ENCODE results near the gene SMIM13.

The SMIM13 gene

DNA sequence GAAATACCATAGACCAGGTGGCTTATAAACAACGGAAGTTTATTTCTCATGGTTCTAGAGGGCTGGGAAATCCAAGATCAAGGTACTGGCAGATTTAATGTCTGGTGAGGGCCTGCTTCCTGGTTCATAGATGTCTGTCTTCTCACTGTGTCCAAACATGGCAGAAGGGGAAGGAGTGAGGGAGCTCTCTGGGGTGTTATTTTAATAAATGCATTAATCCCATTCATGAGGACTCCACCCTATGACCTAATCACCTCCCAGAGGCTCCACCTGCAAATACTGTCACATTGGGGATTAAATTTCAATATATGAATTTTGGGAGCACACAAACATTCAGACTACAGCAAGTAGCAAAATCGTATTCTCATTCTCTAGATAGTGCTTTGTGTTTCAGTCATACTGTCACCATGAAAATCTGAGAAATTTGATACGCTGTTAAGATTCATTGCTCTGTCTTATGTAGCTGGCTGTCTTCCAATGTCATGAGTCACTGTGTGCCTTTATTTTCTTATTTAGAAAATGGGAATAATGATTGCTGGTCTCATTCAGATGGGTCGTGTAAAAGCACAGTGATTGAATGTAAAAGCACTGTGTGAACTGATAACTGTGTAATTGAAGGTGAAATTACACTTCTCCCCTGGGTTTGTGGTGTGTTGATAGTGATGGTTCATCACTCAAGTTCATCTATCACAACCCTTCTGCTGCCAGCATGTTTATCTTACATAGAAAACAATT lies 26.8 kb downstream of the SMIM13 start:
- Histone ChIP-seq H3K4me3 (ENCODE audit: low read length) (no peak overlapping the region), H3K4me1 (ENCODE audit: control insufficient read depth, low read length) (no peaks in the 10 kb centered on the region; the same call in 1 of the 2 replicates), H3K4me2 (ENCODE audit: low read length) (no peak overlapping the region), H3K27me3 (ENCODE audit: control insufficient read depth, low read length) (no peaks in the 10 kb centered on the region), H3K27ac (ENCODE audit: low read depth, low read length) (no peak overlapping the region), H4K20me1 (ENCODE audit: control insufficient read depth, insufficient read depth, low read depth, low read length) (no peaks in the 10 kb centered on the region), H3K36me3 (ENCODE audit: control insufficient read depth, low read length) (0 out of 2 replicates have a peak, but pooled peaks cover 2% of the 10 kb centered on the region), H3K79me2 (ENCODE audit: control insufficient read depth, low read length) (peaks cover 79% of the 10 kb centered on the region), H3K9me2 (replicated peaks; ENCODE audit: control insufficient read depth, low read length) (no peaks in the 10 kb centered on the region), H3K9me3 (ENCODE audit: control insufficient read depth, insufficient read depth, low read length) (no peaks in the 10 kb centered on the region), H3F3A (ENCODE audit: control insufficient read depth, insufficient read depth) (no peaks in the 10 kb centered on the region)
- no peak for TF ChIP-seq EZH2phosphoT487 (IDR thresholded peaks at IDR 0.05; ENCODE audit: borderline replicate concordance, low read length)
- TF ChIP-seq, protein P1, sequence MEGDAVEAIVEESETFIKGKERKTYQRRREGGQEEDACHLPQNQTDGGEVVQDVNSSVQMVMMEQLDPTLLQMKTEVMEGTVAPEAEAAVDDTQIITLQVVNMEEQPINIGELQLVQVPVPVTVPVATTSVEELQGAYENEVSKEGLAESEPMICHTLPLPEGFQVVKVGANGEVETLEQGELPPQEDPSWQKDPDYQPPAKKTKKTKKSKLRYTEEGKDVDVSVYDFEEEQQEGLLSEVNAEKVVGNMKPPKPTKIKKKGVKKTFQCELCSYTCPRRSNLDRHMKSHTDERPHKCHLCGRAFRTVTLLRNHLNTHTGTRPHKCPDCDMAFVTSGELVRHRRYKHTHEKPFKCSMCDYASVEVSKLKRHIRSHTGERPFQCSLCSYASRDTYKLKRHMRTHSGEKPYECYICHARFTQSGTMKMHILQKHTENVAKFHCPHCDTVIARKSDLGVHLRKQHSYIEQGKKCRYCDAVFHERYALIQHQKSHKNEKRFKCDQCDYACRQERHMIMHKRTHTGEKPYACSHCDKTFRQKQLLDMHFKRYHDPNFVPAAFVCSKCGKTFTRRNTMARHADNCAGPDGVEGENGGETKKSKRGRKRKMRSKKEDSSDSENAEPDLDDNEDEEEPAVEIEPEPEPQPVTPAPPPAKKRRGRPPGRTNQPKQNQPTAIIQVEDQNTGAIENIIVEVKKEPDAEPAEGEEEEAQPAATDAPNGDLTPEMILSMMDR (IDR thresholded peaks at IDR 0.05; ENCODE audit: low read depth, low read length, poor library complexity, severe bottlenecking) = no peak

DNA sequence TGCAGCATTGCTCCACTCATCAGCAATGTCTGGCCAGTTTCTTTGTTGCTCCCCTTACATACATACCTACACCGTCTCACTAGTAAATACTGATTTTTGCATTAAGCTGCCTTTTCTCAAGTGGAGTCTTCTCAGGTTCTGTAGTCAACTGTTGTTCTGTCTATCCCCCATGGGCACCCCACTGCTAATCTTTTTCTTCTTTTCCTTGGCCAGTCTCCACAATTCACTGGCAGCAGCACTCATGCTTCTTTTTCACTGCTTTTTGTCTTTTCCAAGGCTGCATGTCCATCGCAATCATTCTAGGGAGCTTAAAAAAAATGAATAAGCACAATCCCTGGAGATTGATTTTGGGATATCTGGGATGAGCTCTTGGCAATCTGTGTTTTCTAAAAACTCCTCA lies 28.2 kb downstream of the SMIM13 start:
- Histone ChIP-seq H3K4me2 (ENCODE audit: low read length) (no peak overlapping the region), H3K9me2 (replicated peaks; ENCODE audit: control insufficient read depth, low read length) (no peaks in the 10 kb centered on the region), H3K4me3 (ENCODE audit: low read length) (no peak overlapping the region), H3K4me1 (ENCODE audit: control insufficient read depth, low read length) (no peaks in the 10 kb centered on the region; the same call in 1 of the 2 replicates), H3F3A (ENCODE audit: control insufficient read depth, insufficient read depth) (no peaks in the 10 kb centered on the region), H3K9me3 (ENCODE audit: control insufficient read depth, insufficient read depth, low read length) (no peaks in the 10 kb centered on the region), H3K27me3 (ENCODE audit: control insufficient read depth, low read length) (no peaks in the 10 kb centered on the region), H3K27ac (ENCODE audit: low read depth, low read length) (no peak overlapping the region), H4K20me1 (ENCODE audit: control insufficient read depth, insufficient read depth, low read depth, low read length) (no peaks in the 10 kb centered on the region), H3K36me3 (ENCODE audit: control insufficient read depth, low read length) (0 out of 2 replicates have a peak, but pooled peaks cover 2% of the 10 kb centered on the region), H3K79me2 (ENCODE audit: control insufficient read depth, low read length) (peaks cover 79% of the 10 kb centered on the region)
- TF ChIP-seq, protein P1 (IDR thresholded peaks at IDR 0.05; ENCODE audit: low read depth, low read length, poor library complexity, severe bottlenecking) = no peak
- no peak for TF ChIP-seq EZH2phosphoT487 (IDR thresholded peaks at IDR 0.05; ENCODE audit: borderline replicate concordance, low read length)

DNA sequence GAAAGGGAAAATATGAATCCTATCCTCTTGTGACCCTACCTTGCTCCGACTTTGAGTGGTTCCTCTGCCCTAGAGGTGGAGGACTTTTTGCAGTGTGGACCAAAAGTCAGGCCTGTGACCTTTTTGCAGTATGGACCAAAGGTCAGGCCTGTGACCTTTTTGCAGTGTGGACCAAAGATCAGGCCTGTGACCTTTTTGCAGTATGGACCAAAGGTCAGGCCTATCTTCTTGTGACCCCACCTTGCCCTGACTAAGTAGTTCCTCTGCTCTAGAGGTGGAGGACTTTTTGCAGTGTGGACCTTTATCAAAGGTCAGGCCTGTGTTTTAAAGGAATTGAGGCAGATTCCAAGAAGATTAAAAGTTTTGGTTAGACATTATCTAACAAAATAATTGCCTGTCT lies 28.7 kb downstream of the SMIM13 start:
- no peak for TF ChIP-seq EZH2phosphoT487 (IDR thresholded peaks at IDR 0.05; ENCODE audit: borderline replicate concordance, low read length)
- TF ChIP-seq, protein P1 (IDR thresholded peaks at IDR 0.05; ENCODE audit: low read depth, low read length, poor library complexity, severe bottlenecking) = no peak
- 0 out of 2 replicates have a peak, but pooled peaks cover 2% of the 10 kb centered on the region for H3K36me3 ChIP-seq (ENCODE audit: control insufficient read depth, low read length)
- peaks cover 82% of the 10 kb centered on the region for H3K79me2 ChIP-seq (ENCODE audit: control insufficient read depth, low read length)

More for the DNA sequence above, 28.7 kb downstream of the SMIM13 start:
- no peaks in the 10 kb centered on the region for H3F3A ChIP-seq (ENCODE audit: control insufficient read depth, insufficient read depth)
- H3K4me3 ChIP-seq (ENCODE audit: low read length) = no peak overlapping the region
- H3K27me3 ChIP-seq (ENCODE audit: control insufficient read depth, low read length) = no peaks in the 10 kb centered on the region
- no peaks in the 10 kb centered on the region for H3K9me2 ChIP-seq (replicated peaks; ENCODE audit: control insufficient read depth, low read length)
- H3K4me2 ChIP-seq (ENCODE audit: low read length) = no peak overlapping the region
- no peak overlapping the region for H3K27ac ChIP-seq (ENCODE audit: low read depth, low read length)
- H4K20me1 ChIP-seq (ENCODE audit: control insufficient read depth, insufficient read depth, low read depth, low read length) = no peaks in the 10 kb centered on the region
- no peaks in the 10 kb centered on the region for H3K9me3 ChIP-seq (ENCODE audit: control insufficient read depth, insufficient read depth, low read length)
- no peaks in the 10 kb centered on the region; the same call in 1 of the 2 replicates for H3K4me1 ChIP-seq (ENCODE audit: control insufficient read depth, low read length)

Measured in DOHH2 (cell line).